ENCODE results near the gene NOTCH3.

NOTCH3 gene

GRCh38 chr19:15195371-15196334 lies 5.1 kb downstream of the NOTCH3 start:
- DNase-seq, result peak in 1 of 2 experiments; percentile 41

- no peak for DNase-seq
Observed at GRCh38 chr19:15194938-15195337, 5.9 kb downstream of the NOTCH3 start.

DNA sequence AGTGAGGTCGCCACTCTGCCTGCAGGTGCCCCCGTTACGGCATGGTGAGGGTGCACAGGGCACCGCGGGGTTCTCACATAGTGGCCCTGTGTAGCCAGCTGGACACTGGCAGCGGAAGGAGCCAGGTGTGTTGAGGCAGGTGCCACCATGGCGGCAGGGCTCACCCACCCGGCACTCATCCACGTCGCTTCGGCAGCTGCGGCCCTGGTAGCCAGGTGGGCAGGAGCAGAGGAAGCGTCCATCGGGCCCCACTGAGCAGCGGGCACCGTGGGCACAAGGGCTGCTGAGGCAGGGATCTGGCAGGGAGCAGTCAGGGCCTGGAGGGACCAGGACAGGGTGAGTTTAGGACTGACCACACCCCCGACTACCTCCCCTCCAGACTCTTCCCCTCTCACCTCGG lies 8.8 kb downstream of the NOTCH3 start:
- no peak for DNase-seq

- no peak for DNase-seq
Observed at GRCh38 chr19:15191514-15191913, 9.3 kb downstream of the NOTCH3 start.

DNA sequence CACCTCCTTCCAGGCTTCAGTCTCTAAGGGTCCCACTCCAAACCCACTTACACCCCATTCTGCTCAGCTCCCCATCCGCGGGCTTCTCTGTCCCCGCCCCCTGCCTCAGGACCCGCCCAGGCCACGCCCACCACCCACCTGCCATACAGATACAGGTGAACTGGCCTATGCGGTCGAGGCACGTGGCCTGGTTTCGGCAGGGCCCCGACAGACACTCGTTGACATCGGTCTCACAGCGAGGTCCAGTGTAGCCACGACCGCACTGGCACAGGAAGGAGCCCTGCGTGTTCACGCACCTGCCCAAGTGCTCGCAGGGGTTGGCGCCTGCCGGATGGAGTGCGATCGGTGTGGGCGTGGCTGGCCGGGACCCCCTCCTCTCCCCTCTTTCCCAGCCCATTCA lies 11.9 kb downstream of the NOTCH3 start:
- DNase-seq, result no peak

DNA sequence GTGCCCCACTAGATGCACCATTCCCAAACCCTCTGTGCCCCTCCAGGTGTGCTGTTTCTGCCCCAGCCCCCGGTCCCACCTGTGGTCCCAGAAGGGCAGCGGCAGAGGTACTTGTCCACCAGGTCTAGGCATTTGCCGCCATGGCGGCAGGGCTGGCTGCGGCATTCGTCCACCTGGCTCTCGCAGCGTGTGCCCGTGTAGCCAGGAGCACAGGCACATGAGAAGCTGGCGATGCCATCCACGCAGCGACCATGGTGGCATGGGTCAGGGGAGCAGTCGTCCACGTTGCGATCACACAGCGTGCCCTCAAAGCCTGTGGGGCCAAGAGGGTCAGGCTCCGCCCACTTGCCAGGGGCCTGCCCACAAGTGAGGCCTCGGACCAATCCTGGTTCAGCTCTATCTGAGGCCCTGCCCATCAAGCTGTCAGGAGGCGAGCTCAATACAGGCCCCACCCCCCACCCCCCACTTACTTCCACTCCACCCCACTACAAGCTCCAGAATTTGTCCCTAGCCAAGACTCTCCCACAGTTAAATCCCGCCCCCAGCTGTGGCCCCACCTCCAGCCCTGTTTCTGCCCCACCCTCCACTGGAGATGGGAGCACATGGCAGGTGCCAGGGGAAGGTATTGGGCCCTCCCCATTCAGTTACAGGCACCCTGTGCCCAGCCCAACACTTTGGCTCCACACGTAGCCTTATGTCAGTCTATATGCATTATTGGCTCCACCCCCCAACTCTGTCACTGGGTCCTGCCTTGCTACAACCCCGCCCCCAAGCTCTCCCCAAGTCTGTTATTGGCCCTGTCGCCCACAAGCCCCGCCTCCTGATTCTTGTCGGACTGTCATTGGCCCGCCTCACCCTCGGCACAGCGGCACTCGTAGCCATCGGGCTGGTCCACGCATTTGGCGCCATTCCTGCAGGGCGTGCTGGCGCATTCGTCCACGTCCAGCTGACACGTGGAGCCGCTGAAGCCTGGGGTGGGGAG lies 13.5 kb downstream of the NOTCH3 start:
- DNase-seq, result no peak

DNA sequence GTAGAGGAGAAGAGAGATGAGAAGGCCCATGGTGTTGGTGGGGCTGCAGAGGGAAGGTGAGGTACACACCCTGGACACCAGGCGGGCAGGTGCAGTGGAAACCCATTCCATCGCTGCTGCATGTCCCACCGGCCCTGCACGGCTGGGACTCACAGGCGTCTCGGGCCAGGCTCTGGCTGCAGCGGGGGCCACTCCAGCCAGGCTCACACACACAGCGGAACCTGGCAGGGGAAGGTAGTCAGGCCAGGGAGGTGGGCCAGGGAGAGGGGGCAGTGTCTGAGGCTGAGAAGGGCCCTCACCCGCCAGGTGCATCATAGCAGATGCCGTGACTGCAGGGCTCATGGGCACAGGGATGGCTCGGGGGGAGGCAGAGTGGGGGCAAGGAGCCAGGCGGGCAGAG lies 15.6 kb downstream of the NOTCH3 start:
- no peak for DNase-seq

- DNase-seq, result no peak
Observed at GRCh38 chr19:15184776-15185175, 16.0 kb downstream of the NOTCH3 start.

GRCh38 chr19:15181394-15181793 lies 19.4 kb downstream of the NOTCH3 start:
- no peak for DNase-seq

- DNase-seq, result no peak
Observed at GRCh38 chr19:15180451-15181390, 20.1 kb downstream of the NOTCH3 start.

DNA sequence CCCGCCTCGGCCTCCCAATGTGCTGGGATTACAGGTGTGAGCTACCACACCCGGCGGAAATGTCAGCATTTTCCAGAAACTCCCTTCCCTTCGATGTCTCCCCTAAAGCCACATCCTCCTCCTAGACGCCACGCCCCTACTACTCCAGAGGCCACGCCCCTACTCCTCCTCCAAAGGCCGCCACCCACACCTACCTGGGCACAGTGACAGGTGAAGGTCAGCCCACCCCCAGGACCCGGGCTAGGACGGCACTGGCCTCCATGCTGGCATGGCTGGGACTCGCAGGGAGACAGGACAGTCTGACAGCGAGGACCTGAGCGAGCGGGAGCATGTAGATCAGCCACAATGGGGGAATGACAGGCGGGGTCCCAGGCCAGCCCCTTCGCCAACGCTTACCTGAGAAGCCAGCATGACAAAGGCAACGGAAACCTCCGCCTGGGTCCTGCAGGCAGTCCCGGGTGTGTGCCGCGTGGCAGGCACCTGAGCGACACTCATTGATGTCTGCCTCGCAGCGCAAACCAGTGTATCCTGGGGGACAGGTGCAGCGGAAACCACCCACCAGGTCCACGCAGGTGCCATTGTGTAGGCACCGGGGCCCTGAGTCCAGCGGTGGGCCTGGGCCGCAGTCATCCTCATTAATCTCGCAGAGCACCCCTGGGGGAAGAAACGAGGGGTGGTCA lies 22.0 kb downstream of the NOTCH3 start:
- no peak for DNase-seq

DNA sequence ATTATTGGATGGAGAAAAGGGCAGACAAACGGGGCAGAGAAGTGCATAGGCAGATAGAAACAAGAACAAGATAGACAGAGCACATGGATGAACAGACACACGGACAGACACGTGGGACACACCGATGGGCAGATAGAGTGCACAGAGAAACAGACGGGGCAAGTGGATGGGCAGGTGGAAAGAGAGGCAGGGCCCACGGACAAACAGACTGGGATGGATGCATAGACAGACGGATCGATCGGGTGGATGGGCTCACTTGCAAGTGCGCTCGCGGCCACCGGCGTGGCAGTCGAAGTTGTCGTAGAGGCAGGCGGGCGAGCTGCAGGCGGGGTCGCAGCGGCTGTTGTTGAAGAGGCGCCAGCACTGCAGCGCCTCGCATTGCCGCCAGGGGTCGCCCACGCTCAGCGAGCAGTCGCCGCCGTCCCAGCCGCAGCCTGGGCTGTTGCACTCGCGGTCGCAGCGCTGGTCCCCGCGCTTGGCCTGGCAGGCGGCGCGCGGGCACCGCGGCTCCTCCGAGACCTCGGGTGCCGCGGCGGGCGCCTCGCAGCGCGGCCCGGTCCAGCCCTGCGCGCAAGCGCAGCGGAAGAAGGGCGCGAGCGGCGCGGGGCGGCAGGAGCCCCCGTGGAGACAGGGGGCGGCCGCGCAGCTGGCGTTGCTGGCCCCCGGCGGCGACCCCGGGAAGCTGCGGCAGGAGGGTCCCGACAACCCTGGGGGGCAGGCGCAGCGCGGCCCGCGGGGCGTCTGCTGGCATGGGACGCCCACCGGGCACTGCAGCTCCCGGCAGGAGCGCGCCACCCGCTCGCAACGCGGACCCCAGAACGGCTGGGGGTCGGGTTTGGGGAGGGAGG lies 23.3 kb downstream of the NOTCH3 start:
- peak; percentile 85 to 90 for DNase-seq

DNA sequence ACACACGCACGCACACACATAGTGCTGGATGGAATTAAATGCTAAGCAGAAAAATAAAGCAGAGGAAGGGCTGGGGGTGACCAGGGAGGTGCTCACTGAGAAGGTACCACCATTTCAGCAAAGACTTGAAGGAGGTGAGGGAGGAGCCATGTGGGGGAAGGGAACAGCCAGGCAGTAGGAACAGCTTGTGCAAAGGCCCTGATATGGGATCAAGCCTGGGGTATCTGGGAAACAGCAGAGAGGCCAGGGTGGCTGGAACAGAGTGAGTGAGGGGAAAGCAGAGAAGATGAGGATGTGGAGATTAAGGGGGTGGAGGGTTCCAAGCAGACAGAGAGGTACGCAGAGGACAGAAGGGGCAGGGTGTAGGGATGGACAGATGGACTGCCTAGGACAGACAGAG lies 25.2 kb downstream of the NOTCH3 start:
- no peak for DNase-seq

DNA sequence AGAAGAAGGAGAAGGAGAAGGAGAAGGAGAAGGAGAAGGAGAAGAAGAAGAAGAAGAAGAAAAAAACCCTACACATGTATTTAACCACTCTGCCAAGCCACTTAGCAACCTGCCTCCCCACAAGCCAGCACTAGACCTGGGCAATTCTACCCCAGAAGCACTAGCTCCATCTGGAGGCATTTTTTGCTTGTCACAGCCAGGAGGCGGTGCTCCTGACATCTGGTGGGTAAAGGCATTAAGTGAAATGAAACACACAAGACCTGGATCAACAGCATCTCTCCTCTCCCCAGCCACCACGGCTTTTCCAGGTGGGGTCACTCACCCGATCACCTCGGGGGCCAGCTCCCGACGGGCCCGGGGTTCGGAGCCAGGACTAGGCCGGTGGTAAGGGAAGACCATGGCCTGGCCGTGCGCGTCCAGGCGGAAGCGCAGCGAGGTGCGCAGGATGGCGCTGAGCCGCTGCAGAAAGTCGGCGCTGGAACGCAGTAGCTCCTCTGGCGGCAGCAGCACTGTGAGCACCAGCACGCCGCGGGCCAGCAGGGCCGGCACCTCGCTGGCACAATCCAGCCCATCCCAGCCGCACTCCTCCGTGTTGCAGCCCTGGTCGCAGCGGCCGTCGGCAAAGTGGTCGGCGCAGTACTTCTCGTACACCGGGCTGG lies 26.9 kb downstream of the NOTCH3 start:
- DNase-seq, result no peak

DNA sequence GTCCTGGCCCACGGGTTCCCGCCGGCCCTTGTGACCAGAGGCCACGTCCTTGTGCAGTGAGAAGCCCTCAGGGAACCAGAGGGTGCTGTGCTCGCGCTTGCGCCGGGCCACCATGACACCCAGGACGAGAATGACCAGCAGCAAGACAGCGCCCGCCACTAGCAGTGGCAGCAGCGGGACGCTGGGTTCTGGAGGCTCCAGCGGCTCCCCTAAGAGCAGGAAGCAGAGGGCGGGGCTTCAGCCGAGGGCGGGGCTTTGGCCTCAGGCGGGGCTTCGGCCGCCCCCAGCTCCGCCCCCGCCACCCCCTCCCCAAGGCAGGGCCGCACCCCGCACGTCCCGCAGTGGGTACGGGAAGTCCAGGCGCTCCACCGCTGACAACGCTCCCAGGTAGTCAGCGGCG lies 30.4 kb downstream of the NOTCH3 start:
- DNase-seq, result no peak

DNA sequence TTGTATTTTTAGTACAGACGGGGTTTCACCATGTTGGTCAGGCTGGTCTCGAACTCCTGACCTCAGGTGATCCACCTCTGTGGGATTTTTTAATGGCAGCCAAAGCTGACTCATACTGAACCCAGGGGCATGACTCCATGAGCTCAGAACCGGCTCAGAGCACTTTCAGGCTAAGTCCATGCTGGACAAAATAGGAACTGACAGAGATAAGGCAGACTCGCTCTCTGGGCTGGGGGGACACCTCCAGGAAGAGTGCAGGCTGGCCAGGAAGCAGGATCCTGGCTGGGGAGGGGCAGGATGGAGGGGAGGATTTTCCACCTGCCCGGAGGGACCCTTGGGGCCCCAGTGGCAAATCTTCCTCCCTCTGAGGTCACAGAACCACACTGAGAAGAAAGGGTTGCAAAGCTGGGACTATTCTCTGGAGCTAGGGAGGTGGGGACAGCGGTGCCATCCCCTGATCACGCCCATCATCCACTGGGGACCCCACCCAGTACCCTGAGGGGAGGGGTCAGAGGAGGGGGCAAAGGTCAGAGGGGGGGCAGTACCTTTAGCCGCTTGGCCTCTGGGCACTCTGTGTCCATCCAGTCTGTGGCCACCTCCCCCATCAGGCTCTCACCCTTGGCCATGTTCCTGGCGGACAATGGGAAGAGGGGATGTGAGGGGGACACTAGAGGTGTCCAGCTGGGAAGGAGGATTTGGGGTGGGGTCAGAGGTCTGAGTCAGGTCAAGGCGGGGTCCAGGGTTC lies 31.1 kb downstream of the NOTCH3 start:
- DNase-seq, result no peak

DNA sequence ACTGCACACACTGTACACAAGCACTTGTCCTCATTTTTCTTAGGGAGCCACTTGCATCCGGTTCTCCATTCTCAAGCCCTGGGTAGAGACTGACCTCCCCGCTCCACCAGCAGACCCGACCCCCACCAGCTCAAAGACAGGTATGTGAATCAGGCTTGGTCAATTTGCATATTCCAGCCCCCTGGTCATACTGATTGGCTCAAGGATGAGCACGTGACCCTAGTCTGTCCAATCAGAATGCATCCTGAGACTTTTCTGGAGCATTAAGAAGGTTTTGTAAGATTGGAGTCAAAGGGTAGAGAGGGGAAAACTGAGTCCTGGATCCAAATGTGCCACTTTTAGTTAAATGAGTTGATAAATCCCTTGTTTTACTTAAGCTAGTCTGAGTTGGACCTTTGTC lies 34.1 kb downstream of the NOTCH3 start:
- no peak for DNase-seq

DNA sequence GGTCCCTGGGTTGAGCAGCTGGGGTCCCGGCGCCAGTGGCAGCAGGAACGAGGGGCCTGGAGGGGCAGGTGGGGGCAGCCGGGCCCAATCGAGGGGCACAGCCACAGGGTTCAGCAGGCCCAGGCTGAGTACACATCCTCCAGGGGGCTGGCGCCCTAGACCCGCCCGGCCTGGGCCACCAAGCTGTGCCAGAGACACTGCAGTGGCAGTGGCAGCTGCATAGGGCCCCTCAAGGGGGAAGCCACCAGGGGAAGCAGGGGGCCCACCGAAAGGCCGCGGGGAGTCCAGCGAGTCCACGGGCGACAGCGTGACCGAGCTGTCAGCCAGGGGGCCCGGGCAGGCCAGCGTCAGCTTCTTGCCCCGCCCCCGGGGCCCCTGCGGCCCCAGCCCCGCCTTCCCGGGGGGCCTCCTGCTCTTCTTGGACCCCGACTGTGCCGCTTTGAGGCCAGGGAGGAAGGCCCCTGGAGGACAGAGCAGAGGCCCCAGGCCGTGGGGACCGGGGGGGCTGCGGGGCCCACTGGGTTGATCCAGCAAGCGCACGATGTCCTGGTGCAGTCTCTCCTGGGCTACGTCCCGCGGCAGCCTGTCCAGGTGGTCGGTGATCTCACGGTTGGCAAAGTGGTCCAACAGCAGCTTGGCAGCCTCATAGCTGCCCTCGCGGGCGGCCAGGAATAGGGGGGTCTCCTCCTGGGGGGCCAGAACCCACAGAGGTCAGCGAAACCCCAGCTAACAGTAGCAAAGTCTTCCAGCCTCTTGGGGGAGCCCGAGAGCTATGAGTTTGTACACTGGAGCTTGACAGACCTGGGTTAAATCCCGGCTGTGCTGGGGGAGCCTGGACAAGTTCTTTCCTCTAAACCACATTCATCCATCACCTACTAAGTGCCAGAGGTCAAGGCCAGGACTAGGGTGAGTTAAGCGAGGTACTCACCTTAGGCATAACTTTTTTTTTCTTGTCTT lies 39.5 kb downstream of the NOTCH3 start:
- DNase-seq, result no peak

Measured in activated T-cell treated with anti-CD3 and anti-CD28 coated beads, Interleukin-2, amount 50 U/mL, for 48 hours (primary cell).